ENCODE data around the gene NKTR.

The NKTR gene

GRCh38 chr3:42662813-42663535, 62.5 kb downstream of the NKTR start:
- no peak for DNase-seq

GRCh38 chr3:42663581-42664437, 63.3 kb downstream of the NKTR start:
- no peak for DNase-seq

- no peak for DNase-seq
Measured at GRCh38 chr3:42664438-42664803, 63.9 kb downstream of the NKTR start.

GRCh38 chr3:42665050-42665878, 64.8 kb downstream of the NKTR start:
- no peak for DNase-seq

- no peak for DNase-seq
Measured at GRCh38 chr3:42666022-42666421, 65.5 kb downstream of the NKTR start.

- DNase-seq: no peak
Measured at GRCh38 chr3:42666577-42666998, 66.1 kb downstream of the NKTR start.

- no peak for DNase-seq
Measured at GRCh38 chr3:42667096-42667522, 66.6 kb downstream of the NKTR start.

- DNase-seq: no peak
Measured at GRCh38 chr3:42667523-42668412, 67.3 kb downstream of the NKTR start.

- no peak for DNase-seq
Measured at GRCh38 chr3:42668413-42668760, 67.9 kb downstream of the NKTR start.

- DNase-seq: no peak
Measured at GRCh38 chr3:42668793-42669217, 68.3 kb downstream of the NKTR start.

- DNase-seq: no peak
Measured at GRCh38 chr3:42670051-42670576, 69.6 kb downstream of the NKTR start.

- no peak for DNase-seq
Measured at GRCh38 chr3:42670670-42671069, 70.2 kb downstream of the NKTR start.

- no peak for DNase-seq
Measured at GRCh38 chr3:42672515-42672914, 72.0 kb downstream of the NKTR start.

GRCh38 chr3:42673082-42673481, 72.6 kb downstream of the NKTR start:
- DNase-seq: no peak

- DNase-seq: no peak
Measured at GRCh38 chr3:42674146-42674545, 73.7 kb downstream of the NKTR start.

GRCh38 chr3:42675909-42676308, 75.4 kb downstream of the NKTR start:
- no peak for DNase-seq

- no peak for DNase-seq
Measured at GRCh38 chr3:42678447-42678846, 78.0 kb downstream of the NKTR start.

GRCh38 chr3:42680271-42680670, 79.8 kb downstream of the NKTR start:
- no peak for DNase-seq

- DNase-seq: no peak
Measured at GRCh38 chr3:42680806-42681205, 80.3 kb downstream of the NKTR start.

- no peak for DNase-seq
Measured at GRCh38 chr3:42681361-42682038, 81.0 kb downstream of the NKTR start.

- DNase-seq: no peak
Measured at GRCh38 chr3:42682301-42683070, 82.0 kb downstream of the NKTR start.

All from NCI-H2081 (cell line).